Measurements from ENCODE around the gene PRG3. TPM values are rescaled to one million over a fixed set of nuclear protein-coding genes. Genes with fewer than 3 reads are reported as not detected.
A peak's percentile ranks its signal among the peaks of the same experiment; 100 is the strongest.

PRG3 gene
- total RNA-seq, 1 donor from 2014 or later: not detected

DNA sequence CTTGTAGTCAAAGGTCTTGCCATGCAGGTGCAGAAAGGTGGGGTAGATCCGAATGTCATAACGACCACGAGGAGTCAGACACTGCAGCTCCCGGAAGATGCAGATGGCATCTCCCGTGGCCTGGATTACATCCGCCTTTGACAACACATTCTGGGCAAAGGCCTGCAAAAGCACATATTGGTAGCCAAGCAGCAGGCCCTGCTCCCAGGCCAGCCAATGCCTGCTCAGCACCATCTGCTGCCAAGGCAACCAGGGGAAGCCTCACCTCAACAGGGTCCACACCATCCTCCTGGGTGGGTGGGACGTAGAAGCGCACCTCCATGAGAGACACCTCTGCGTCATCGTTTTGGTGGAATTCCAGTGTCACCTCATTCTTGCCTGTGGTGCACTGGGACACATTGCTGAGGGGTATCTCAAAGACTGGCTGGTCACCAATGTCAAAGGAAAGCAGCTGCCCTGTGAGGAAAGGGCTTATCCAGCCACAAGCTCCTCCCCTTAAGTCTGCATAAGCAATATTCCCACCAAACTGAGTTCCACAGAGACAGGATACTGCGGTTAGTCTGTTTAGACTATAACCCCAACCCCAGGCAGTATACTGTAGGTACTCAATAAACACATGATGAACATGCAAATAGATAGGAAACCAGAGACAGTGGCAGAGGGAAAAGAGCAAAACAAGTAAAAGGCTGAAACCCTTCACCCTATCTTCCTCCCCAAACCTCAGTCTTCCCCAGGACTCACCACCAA, 48.1 kb downstream of the PRG3 start:
- no peaks in the 10 kb centered on the region for H3K9me3 Mint-ChIP-seq
- H3K36me3 Mint-ChIP-seq: peaks cover 36% of the 10 kb centered on the region
- H3K4me3 Mint-ChIP-seq: no peak overlapping the region
- no peaks in the 10 kb centered on the region for H3K27me3 Mint-ChIP-seq (ENCODE audit: low read depth)
- H3K4me1 Mint-ChIP-seq: peaks cover 27% of the 10 kb centered on the region
- no peak for DNase-seq (ENCODE audit: low spot score in 2 of 2, unreplicated experiment in 2 of 2)
- H3K27ac Mint-ChIP-seq: no peak overlapping the region
- TF ChIP-seq, protein P1, sequence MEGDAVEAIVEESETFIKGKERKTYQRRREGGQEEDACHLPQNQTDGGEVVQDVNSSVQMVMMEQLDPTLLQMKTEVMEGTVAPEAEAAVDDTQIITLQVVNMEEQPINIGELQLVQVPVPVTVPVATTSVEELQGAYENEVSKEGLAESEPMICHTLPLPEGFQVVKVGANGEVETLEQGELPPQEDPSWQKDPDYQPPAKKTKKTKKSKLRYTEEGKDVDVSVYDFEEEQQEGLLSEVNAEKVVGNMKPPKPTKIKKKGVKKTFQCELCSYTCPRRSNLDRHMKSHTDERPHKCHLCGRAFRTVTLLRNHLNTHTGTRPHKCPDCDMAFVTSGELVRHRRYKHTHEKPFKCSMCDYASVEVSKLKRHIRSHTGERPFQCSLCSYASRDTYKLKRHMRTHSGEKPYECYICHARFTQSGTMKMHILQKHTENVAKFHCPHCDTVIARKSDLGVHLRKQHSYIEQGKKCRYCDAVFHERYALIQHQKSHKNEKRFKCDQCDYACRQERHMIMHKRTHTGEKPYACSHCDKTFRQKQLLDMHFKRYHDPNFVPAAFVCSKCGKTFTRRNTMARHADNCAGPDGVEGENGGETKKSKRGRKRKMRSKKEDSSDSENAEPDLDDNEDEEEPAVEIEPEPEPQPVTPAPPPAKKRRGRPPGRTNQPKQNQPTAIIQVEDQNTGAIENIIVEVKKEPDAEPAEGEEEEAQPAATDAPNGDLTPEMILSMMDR (IDR thresholded peaks at IDR 0.05; ENCODE audit: unreplicated experiment): no peak

DNA sequence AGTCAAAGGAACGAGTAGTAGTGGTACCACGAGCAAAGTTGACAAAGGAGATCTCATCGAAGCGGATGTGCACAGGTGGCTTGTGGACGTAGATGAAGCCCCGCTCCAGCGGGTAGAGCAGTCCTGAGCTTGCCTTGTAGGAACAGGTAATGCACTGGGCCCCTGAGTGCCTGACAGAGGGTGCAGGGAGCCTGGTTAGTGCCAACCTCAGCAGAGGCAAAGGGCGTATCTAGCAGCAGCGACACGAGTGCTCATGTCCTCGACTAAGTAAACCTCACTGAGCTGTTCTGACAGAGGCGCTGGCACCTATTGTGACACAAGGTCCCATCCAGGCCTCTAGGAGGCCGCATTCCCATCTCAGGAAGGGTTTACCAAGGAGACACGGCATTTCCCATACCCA, 49.2 kb downstream of the PRG3 start:
- TF ChIP-seq, protein P1 (IDR thresholded peaks at IDR 0.05; ENCODE audit: unreplicated experiment): no peak
- no peak overlapping the region for H3K27ac Mint-ChIP-seq
- no peaks in the 10 kb centered on the region for H3K27me3 Mint-ChIP-seq (ENCODE audit: low read depth)
- no peak for DNase-seq (ENCODE audit: low spot score in 2 of 2, unreplicated experiment in 2 of 2)
- H3K9me3 Mint-ChIP-seq: no peaks in the 10 kb centered on the region
- no peak overlapping the region for H3K4me3 Mint-ChIP-seq
- peaks cover 34% of the 10 kb centered on the region for H3K4me1 Mint-ChIP-seq
- H3K36me3 Mint-ChIP-seq: peaks cover 46% of the 10 kb centered on the region

DNA sequence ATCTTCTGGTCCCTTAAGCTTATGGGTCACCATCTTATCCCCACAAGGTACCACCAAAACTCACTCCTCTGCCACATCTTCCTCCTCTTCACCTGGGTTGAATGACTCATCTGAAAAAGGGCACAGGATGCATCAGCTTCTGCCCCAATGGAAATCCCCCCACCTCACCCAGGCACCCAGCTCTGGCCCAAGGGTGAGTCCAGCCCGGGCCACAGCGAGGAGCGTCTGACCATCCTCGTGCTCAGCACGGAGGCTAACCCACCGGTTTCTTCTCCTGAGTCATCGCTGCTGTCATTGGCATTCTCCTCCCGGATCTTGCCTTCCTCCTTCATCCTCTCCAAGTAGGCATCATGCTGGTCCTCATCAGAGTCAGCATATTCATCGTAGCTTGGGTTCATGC, 50.9 kb downstream of the PRG3 start:
- no peaks in the 10 kb centered on the region for H3K27me3 Mint-ChIP-seq (ENCODE audit: low read depth)
- H3K4me1 Mint-ChIP-seq: peaks cover 40% of the 10 kb centered on the region
- DNase-seq (ENCODE audit: low spot score in 2 of 2, unreplicated experiment in 2 of 2): no peak
- peaks cover 51% of the 10 kb centered on the region for H3K36me3 Mint-ChIP-seq
- TF ChIP-seq, protein P1 (IDR thresholded peaks at IDR 0.05; ENCODE audit: unreplicated experiment): no peak
- H3K4me3 Mint-ChIP-seq: no peak overlapping the region
- H3K9me3 Mint-ChIP-seq: no peaks in the 10 kb centered on the region
- H3K27ac Mint-ChIP-seq: no peak overlapping the region

DNA sequence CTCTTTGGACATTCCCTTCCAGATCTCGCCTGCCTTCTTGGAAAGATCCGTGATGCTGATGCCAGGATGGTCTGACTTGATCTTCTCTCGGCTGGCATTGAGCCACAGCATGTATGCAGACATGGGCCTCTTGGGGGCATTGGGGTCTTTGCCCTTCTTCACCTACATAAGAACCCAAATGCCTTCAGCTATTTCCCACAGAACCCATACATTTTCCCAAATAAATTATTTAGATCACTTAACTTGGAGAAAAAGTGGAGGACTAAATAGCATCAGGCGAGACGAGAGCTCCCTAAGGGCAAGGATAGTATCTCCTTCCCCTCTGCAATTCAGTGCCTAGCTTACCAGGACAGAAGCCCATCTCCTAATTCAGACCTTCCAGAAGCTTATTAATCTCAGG, 53.2 kb downstream of the PRG3 start:
- no peak for DNase-seq (ENCODE audit: low spot score in 2 of 2, unreplicated experiment in 2 of 2)
- Mint-ChIP-seq H3K4me1 (peaks cover 36% of the 10 kb centered on the region), H3K27ac (peak overlapping the region; percentile 99), H3K27me3 (ENCODE audit: low read depth) (no peaks in the 10 kb centered on the region), H3K4me3 (no peak overlapping the region), H3K36me3 (peaks cover 48% of the 10 kb centered on the region), H3K9me3 (no peaks in the 10 kb centered on the region)
- TF ChIP-seq, protein P1 (IDR thresholded peaks at IDR 0.05; ENCODE audit: unreplicated experiment): no peak

Other genes starting within 250 kb of the PRG3 start
- 11.5 to 14.7 TPM (median 13.2 TPM) in 3 replicates for gene LRRC55, start 199.2 kb downstream of the PRG3 start, total RNA-seq
- gene APLNR, start 143.9 kb downstream of the PRG3 start, total RNA-seq: 3.1 to 3.4 TPM (median 3.1 TPM) in 3 replicates
- gene TNKS1BP1, start 56.2 kb downstream of the PRG3 start, total RNA-seq: 201 to 216 TPM (median 216 TPM) in 3 replicates
- gene SSRP1, start 45.3 kb downstream of the PRG3 start, total RNA-seq: 106 to 110 TPM (median 108 TPM) in 3 replicates
- gene P2RX3, start 42.8 kb downstream of the PRG3 start, total RNA-seq: 2.0 to 3.1 TPM (median 2.6 TPM) in 3 replicates
- 0.27 TPM in 1 of 3 replicates, not detected in the others for gene PRG2, start 9.5 kb upstream of the PRG3 start, total RNA-seq
- 11.8 to 13.3 TPM (median 12.9 TPM) in 3 replicates for gene SLC43A3, start 46.0 kb upstream of the PRG3 start, total RNA-seq
- 0.38 to 0.63 TPM (median 0.53 TPM) in 3 replicates for gene RTN4RL2, start 79.4 kb upstream of the PRG3 start, total RNA-seq
- gene SLC43A1, start 134.6 kb upstream of the PRG3 start, total RNA-seq: 2.1 to 3.3 TPM (median 2.8 TPM) in 3 replicates
- 41.7 to 46.3 TPM (median 44.0 TPM) in 3 replicates for gene TIMM10, start 149.6 kb upstream of the PRG3 start, total RNA-seq
- not detected in 3 replicates for gene SMTNL1, start 156.4 kb upstream of the PRG3 start, total RNA-seq
- 35.5 to 41.4 TPM (median 39.2 TPM) in 3 replicates for gene UBE2L6, start 186.5 kb upstream of the PRG3 start, total RNA-seq
- 136 to 154 TPM (median 146 TPM) in 3 replicates for gene SERPING1, start 216.5 kb upstream of the PRG3 start, total RNA-seq